SK-N-SH treated with all-trans-retinoic acid at 6 μM for 48 hours (cell line): ENCODE measurements around the gene GARIN1A.

Experiments
- ATAC-seq: fragments of 200-7000 bp; cut with Tn5 transposase; 3 replicates; pipeline ENCODE4 v1.9.1; 2020; ENCODE audit warnings: mild to moderate bottlenecking, moderate library complexity
- ARNTL ChIP-seq: fragments of 450-650 bp; formaldehyde crosslinking; IDR thresholded peaks from 2 replicates; pipeline ENCODE4 v1.5.0; 2020; ENCODE audit warnings: low read depth, mild to moderate bottlenecking, moderate library complexity, borderline replicate concordance
- BACH2 ChIP-seq: fragments of 250-450 bp; sonication (Bioruptor Pico); IDR thresholded peaks from 2 replicates; pipeline ENCODE4 v1.9.0; 2021; ENCODE audit warnings: mild to moderate bottlenecking, borderline replicate concordance
- CREB5 ChIP-seq: fragments of 250-450 bp; sonication (Bioruptor Pico); IDR thresholded peaks from 2 replicates; pipeline ENCODE4 v1.5.1; 2020; ENCODE audit warnings: low read depth, mild to moderate bottlenecking, moderate library complexity
- ESRRG ChIP-seq: fragments of 250-450 bp; sonication (Bioruptor Pico); IDR thresholded peaks from 2 replicates; pipeline ENCODE4 v1.6.1; 2021; ENCODE audit warnings: mild to moderate bottlenecking
- GLIS3 ChIP-seq: fragments of 250-450 bp; sonication (Bioruptor Pico); IDR thresholded peaks from 2 replicates; pipeline ENCODE4 v1.5.0; 2020; ENCODE audit warnings: mild to moderate bottlenecking, moderate library complexity
- ISL1 ChIP-seq: fragments of 250-450 bp; sonication (Bioruptor Pico); IDR thresholded peaks from 2 replicates; pipeline ENCODE4 v2.1.2; 2022; ENCODE audit warnings: mild to moderate bottlenecking, moderate library complexity
- OSR1 ChIP-seq: fragments of 250-450 bp; sonication (Bioruptor Pico); IDR thresholded peaks from 2 replicates; pipeline ENCODE4 v1.8.0; 2022; ENCODE audit warnings: moderate library complexity, mild to moderate bottlenecking, inconsistent platforms
- PPARA ChIP-seq: fragments of 250-450 bp; sonication (Bioruptor Pico); IDR thresholded peaks from 2 replicates; pipeline ENCODE4 v1.5.0; 2020; ENCODE audit warnings: mild to moderate bottlenecking, borderline replicate concordance
- RARB ChIP-seq: fragments of 250-450 bp; sonication (Bioruptor Pico); IDR thresholded peaks from 2 replicates; pipeline ENCODE4 v1.8.0; 2021; ENCODE audit warnings: mild to moderate bottlenecking, moderate library complexity
- SNAI2 ChIP-seq: fragments of 250-450 bp; sonication (Bioruptor Pico); IDR thresholded peaks from 2 replicates; pipeline ENCODE4 v1.5.0; 2020; ENCODE audit warnings: mild to moderate bottlenecking, moderate library complexity
- TOX ChIP-seq: fragments of 250-450 bp; sonication (Bioruptor Pico); IDR thresholded peaks from 2 replicates; pipeline ENCODE4 v1.8.0; 2021; ENCODE audit warnings: mild to moderate bottlenecking, moderate library complexity, borderline replicate concordance
- TSHZ2 ChIP-seq: fragments of 250-450 bp; sonication (Bioruptor Pico); IDR thresholded peaks from 2 replicates; pipeline ENCODE4 v1.5.0; 2020; ENCODE audit warnings: mild to moderate bottlenecking, moderate library complexity
- ZC3H10 ChIP-seq: fragments of 250-450 bp; sonication (Bioruptor Pico); IDR thresholded peaks from 2 replicates; pipeline ENCODE4 v1.5.1; 2021; ENCODE audit warnings: mild to moderate bottlenecking, moderate library complexity
- ZFP3 ChIP-seq: fragments of 250-450 bp; sonication (Bioruptor Pico); IDR thresholded peaks from 2 replicates; pipeline ENCODE4 v1.5.0; 2020; ENCODE audit warnings: mild to moderate bottlenecking, moderate library complexity
- ZFP30 ChIP-seq: fragments of 450-650 bp; formaldehyde crosslinking; IDR thresholded peaks from 2 replicates; pipeline ENCODE4 v1.5.0; 2022; ENCODE audit warnings: mild to moderate bottlenecking, moderate library complexity
- ZNF8 ChIP-seq: fragments of 450-650 bp; formaldehyde crosslinking; IDR thresholded peaks from 2 replicates; pipeline ENCODE4 v1.5.0; 2020; ENCODE audit warnings: mild to moderate bottlenecking, moderate library complexity
- TF ChIP-seq, protein P1 (sequence below): fragments of 250-450 bp; sonication (Bioruptor Pico); IDR thresholded peaks from 2 replicates; pipeline ENCODE4 v1.8.0; 2021; ENCODE audit warnings: low read depth, mild to moderate bottlenecking, moderate library complexity, borderline replicate concordance
- TF ChIP-seq, protein P2 (sequence below): fragments of 250-450 bp; sonication (Bioruptor Pico); IDR thresholded peaks from 2 replicates; pipeline ENCODE4 v1.5.1; 2021; ENCODE audit warnings: mild to moderate bottlenecking, moderate library complexity
- TF ChIP-seq, protein P3 (sequence below): fragments of 250-450 bp; sonication (Bioruptor Pico); IDR thresholded peaks from 2 replicates; pipeline ENCODE4 v1.8.0; 2020; ENCODE audit warnings: mild to moderate bottlenecking, moderate library complexity, borderline replicate concordance

GARIN1A gene

GRCh38 chr7:128710481-128710880, 38.4 kb downstream of the GARIN1A start (continued):
- TF ChIP-seq CREB5 (CRISPR knock-in tag), result no peak
- TF ChIP-seq TSHZ2 (CRISPR knock-in tag), result no peak
- no peak for TF ChIP-seq ESRRG (CRISPR knock-in tag)
- TF ChIP-seq ZNF8 (CRISPR knock-in tag), result no peak
- TF ChIP-seq TOX, result no peak
- no peak for TF ChIP-seq PPARA
- TF ChIP-seq ZC3H10 (CRISPR knock-in tag), result no peak
- TF ChIP-seq ARNTL (CRISPR knock-in tag), result no peak

GRCh38 chr7:128713794-128714193, 41.7 kb downstream of the GARIN1A start:
- ATAC-seq, result no peak
- TF ChIP-seq ISL1 (CRISPR knock-in tag), result no peak
- TF ChIP-seq ZNF8 (CRISPR knock-in tag), result no peak
- TF ChIP-seq, protein P1, sequence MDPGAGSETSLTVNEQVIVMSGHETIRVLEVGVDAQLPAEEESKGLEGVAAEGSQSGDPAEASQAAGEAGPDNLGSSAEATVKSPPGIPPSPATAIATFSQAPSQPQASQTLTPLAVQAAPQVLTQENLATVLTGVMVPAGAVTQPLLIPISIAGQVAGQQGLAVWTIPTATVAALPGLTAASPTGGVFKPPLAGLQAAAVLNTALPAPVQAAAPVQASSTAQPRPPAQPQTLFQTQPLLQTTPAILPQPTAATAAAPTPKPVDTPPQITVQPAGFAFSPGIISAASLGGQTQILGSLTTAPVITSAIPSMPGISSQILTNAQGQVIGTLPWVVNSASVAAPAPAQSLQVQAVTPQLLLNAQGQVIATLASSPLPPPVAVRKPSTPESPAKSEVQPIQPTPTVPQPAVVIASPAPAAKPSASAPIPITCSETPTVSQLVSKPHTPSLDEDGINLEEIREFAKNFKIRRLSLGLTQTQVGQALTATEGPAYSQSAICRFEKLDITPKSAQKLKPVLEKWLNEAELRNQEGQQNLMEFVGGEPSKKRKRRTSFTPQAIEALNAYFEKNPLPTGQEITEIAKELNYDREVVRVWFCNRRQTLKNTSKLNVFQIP (CRISPR knock-in tag), result no peak
- TF ChIP-seq, protein P2, sequence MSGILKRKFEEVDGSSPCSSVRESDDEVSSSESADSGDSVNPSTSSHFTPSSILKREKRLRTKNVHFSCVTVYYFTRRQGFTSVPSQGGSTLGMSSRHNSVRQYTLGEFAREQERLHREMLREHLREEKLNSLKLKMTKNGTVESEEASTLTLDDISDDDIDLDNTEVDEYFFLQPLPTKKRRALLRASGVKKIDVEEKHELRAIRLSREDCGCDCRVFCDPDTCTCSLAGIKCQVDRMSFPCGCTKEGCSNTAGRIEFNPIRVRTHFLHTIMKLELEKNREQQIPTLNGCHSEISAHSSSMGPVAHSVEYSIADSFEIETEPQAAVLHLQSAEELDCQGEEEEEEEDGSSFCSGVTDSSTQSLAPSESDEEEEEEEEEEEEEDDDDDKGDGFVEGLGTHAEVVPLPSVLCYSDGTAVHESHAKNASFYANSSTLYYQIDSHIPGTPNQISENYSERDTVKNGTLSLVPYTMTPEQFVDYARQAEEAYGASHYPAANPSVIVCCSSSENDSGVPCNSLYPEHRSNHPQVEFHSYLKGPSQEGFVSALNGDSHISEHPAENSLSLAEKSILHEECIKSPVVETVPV (CRISPR knock-in tag), result no peak
- TF ChIP-seq ARNTL (CRISPR knock-in tag), result no peak
- TF ChIP-seq OSR1 (CRISPR knock-in tag), result no peak
- TF ChIP-seq RARB (CRISPR knock-in tag), result no peak
- no peak for TF ChIP-seq ZFP3 (CRISPR knock-in tag)
- no peak for TF ChIP-seq TSHZ2 (CRISPR knock-in tag)
- TF ChIP-seq SNAI2 (CRISPR knock-in tag), result no peak
- no peak for TF ChIP-seq GLIS3 (CRISPR knock-in tag)

GRCh38 chr7:128714701-128715495, 42.8 kb downstream of the GARIN1A start:
- TF ChIP-seq ISL1 (CRISPR knock-in tag) (no peak), CREB5 (CRISPR knock-in tag) (no peak), ZFP30 (CRISPR knock-in tag) (no peak), ZC3H10 (CRISPR knock-in tag) (no peak), OSR1 (CRISPR knock-in tag) (no peak), ZNF8 (CRISPR knock-in tag) (no peak), BACH2 (CRISPR knock-in tag) (no peak), TOX (no peak)
- TF ChIP-seq, protein P3, sequence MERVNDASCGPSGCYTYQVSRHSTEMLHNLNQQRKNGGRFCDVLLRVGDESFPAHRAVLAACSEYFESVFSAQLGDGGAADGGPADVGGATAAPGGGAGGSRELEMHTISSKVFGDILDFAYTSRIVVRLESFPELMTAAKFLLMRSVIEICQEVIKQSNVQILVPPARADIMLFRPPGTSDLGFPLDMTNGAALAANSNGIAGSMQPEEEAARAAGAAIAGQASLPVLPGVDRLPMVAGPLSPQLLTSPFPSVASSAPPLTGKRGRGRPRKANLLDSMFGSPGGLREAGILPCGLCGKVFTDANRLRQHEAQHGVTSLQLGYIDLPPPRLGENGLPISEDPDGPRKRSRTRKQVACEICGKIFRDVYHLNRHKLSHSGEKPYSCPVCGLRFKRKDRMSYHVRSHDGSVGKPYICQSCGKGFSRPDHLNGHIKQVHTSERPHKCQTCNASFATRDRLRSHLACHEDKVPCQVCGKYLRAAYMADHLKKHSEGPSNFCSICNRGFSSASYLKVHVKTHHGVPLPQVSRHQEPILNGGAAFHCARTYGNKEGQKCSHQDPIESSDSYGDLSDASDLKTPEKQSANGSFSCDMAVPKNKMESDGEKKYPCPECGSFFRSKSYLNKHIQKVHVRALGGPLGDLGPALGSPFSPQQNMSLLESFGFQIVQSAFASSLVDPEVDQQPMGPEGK (CRISPR knock-in tag), result no peak
- no peak for ATAC-seq
